Transverse colon (tissue), 3 donors: ENCODE measurements around the gene HSFX3.
A peak's percentile ranks its signal among the peaks of the same experiment; 100 is the strongest.

Experiments
- POLR2A ChIP-seq: fragments of 450-650 bp; IDR thresholded peaks from one replicate; pipeline ENCODE4 v1.6.1; 2016; ENCODE audit warnings: antibody characterized with exemption, mild to moderate bottlenecking, moderate library complexity
- TF ChIP-seq, protein P1 (sequence below), 5 experiments: fragments of 200-600 bp in 3 of 5; fragments of 450-650 bp in 2 of 5; sonication (generic) in 3 of 5; IDR thresholded peaks; 1 replicate in 2 of 5; 2 replicates in 3 of 5; pipeline ENCODE4 v1.5.1; 2016 to 2017; ENCODE audit warnings: antibody characterized with exemption in 5 of 5, inconsistent platforms in 3 of 5, mild to moderate bottlenecking in 2 of 5, moderate library complexity in 1 of 5

DNA sequence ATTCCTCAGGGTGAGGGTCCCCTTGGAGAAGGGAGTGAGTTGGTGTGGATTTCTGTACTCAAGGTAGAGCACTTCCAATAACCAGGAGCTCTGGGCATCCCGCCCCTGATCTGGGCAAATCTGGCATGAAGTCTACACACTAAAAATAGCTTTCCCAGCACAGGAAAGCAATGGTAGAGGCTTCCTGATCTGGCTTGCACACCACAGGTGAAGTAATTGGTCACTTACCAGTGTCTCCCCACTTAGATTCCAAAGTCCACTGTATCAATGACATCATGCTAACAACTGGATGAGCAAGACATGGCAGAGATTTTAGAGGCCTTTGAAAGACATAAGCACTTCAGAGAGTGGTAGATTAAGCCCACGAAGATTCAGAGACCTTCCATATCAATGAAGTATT, 26.8 kb downstream of the HSFX3 start:
- TF ChIP-seq, protein P1, sequence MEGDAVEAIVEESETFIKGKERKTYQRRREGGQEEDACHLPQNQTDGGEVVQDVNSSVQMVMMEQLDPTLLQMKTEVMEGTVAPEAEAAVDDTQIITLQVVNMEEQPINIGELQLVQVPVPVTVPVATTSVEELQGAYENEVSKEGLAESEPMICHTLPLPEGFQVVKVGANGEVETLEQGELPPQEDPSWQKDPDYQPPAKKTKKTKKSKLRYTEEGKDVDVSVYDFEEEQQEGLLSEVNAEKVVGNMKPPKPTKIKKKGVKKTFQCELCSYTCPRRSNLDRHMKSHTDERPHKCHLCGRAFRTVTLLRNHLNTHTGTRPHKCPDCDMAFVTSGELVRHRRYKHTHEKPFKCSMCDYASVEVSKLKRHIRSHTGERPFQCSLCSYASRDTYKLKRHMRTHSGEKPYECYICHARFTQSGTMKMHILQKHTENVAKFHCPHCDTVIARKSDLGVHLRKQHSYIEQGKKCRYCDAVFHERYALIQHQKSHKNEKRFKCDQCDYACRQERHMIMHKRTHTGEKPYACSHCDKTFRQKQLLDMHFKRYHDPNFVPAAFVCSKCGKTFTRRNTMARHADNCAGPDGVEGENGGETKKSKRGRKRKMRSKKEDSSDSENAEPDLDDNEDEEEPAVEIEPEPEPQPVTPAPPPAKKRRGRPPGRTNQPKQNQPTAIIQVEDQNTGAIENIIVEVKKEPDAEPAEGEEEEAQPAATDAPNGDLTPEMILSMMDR (IDR thresholded peaks at IDR 0.05) = no peak
- peak; percentile 8 for TF ChIP-seq POLR2A
